Stomach (tissue), 9 donors: ENCODE results near the gene ARHGEF39. TPM values are rescaled to one million over a fixed set of nuclear protein-coding genes. Genes with fewer than 3 reads are reported as not detected.
A peak's percentile ranks its signal among the peaks of the same experiment; 100 is the strongest.
"Not testable (repeated sequence)": the region's sequence is repeated elsewhere in the genome, so short reads cannot be mapped to it uniquely, and the experiment has no call there.

Experiments used
- DNase-seq, 2 donors: peaks; one replicate each; pipeline versions ENCODE4 v3.0.0 to v3.0.0-alpha.2; 2013 to 2019
- H3K27ac ChIP-seq, 5 donors: fragments of 200-600 bp in 4 of 5; sonication (generic) in 4 of 5; one replicate each; pipeline ENCODE4 v1.5.1; 2013 to 2019; ENCODE audit warnings: mild to moderate bottlenecking in 1 of 5, moderate library complexity in 1 of 5
- H3K27me3 ChIP-seq, 3 donors: fragments of 200-600 bp; sonication (generic); one replicate each; pipeline ENCODE4 v1.5.1; 2017 to 2019; ENCODE audit warnings: mixed run types in 1 of 3
- H3K36me3 ChIP-seq, 4 donors: fragments of 200-600 bp; sonication (generic); 1 replicate in 3 of 4; 2 replicates in 1 of 4; pipeline ENCODE4 v1.5.1; 2016 to 2019
- H3K4me1 ChIP-seq, 4 donors: fragments of 200-600 bp; sonication (generic); one replicate each; pipeline ENCODE4 v1.5.1; 2016 to 2019
- H3K4me3 ChIP-seq, 4 donors: fragments of 200-600 bp; sonication (generic) in 3 of 4; one replicate each; pipeline ENCODE4 v1.5.1; 2016 to 2019; ENCODE audit warnings: mild to moderate bottlenecking in 1 of 4
- H3K9me3 ChIP-seq, 4 donors: fragments of 200-600 bp; sonication (generic); one replicate each; pipeline ENCODE4 v1.5.1; 2016 to 2019
- CTCF ChIP-seq, 7 experiments: fragments of 450-650 bp in 4 of 7; fragments of 200-600 bp in 3 of 7; sonication (generic) in 3 of 7; IDR thresholded peaks; one replicate each; pipeline ENCODE4 v1.5.1; 2016 to 2019; ENCODE audit warnings: antibody characterized with exemption in 7 of 7, control low read depth in 2 of 7, mild to moderate bottlenecking in 1 of 7
- EP300 ChIP-seq: sonication (generic); formaldehyde crosslinking; IDR thresholded peaks from one replicate; pipeline ENCODE4 v1.6.1; 2017; ENCODE audit warnings: antibody characterized with exemption
- POLR2A ChIP-seq, 4 donors: fragments of 450-650 bp; IDR thresholded peaks; one replicate each; pipeline ENCODE4 v1.6.1; 2016; ENCODE audit warnings: antibody characterized with exemption in 4 of 4, control low read depth in 2 of 4, mild to moderate bottlenecking in 1 of 4, moderate library complexity in 1 of 4
- POLR2AphosphoS5 ChIP-seq, 3 donors: sonication (generic); formaldehyde crosslinking; IDR thresholded peaks; one replicate each; pipeline ENCODE4 v1.6.1; 2016; ENCODE audit warnings: antibody characterized with exemption in 3 of 3
- WGBS, 5 donors: extraction: QIAGEN DNeasy Blood & Tissue Kit in 3 of 5; methylation state at CpG; one replicate each; pipeline versions ENCODE4 v1.1.5 to v1.1.7; 2013 to 2018; 5-methylcytosine and 5-hydroxymethylcytosine counted together
- intact Hi-C: fragments of 100-400 bp; cut with DNase I; formaldehyde crosslinking; loops from one replicate; pipeline ENCODE4 v1.15.1; 2023; ENCODE audit warnings: low total_unique reads
- polyA plus RNA-seq, 3 donors: library from polyadenylated mRNA; stranded (reverse); fragments of 200-250 nt; gene quantifications; one replicate each; pipeline ENCODE4 v1.2.3, GENCODE V29; 2013
- total RNA-seq, 5 donors: library from RNA; depleted of rRNA; stranded (reverse); fragments of >200 nt; gene quantifications; one replicate each; pipeline versions ENCODE4 v1.1.0 to v1.2.3, GENCODE V29; 2014 to 2016
- donor health status: healthy with polysubstance abuse.
- donor health status: Bipolar disorder and iron deficiency.
- donor health status: healthy.

Gene ARHGEF39
- total and polyA plus RNA-seq, 8 donors = 1.8 to 58.3 (median 3.8) TPM

GRCh38 chr9:35649431-35650340 lies 15.3 kb downstream of the ARHGEF39 start:
- intact Hi-C loops = no loop called here
- Histone ChIP-seq H3K9me3 (no peaks in the 10 kb centered on the region), H3K4me1 (peaks cover 18 to 64% (median 26%) of the 10 kb centered on the region in 4 donors), H3K27me3 (no peaks in the 10 kb centered on the region), H3K27ac (peak overlapping the region; percentile 30 to 63 (median 45)), H3K4me3 (peak overlapping the region; percentile 20 to 39 (median 27)), H3K36me3 (no peaks in the 10 kb centered on the region)
- DNase-seq = peak in 1 of 2 donors; percentile 41
- WGBS, 5 donors = 65 to 77% (median 73%) methylated on average over 15 to 26 of the region's 26 CpGs
- no peak for TF ChIP-seq POLR2A (IDR thresholded peaks at IDR 0.05)
- TF ChIP-seq POLR2AphosphoS5 (IDR thresholded peaks at IDR 0.05) = no peak
- TF ChIP-seq EP300 = no peak
- TF ChIP-seq CTCF (IDR thresholded peaks at IDR 0.05) = no peak

GRCh38 chr9:35646533-35647265 lies 18.3 kb downstream of the ARHGEF39 start:
- peak; percentile 96 to 98 for DNase-seq
- intact Hi-C loops = no loop called here
- peaks cover 9 to 55% (median 20%) of the 10 kb centered on the region in 4 donors for H3K4me1 ChIP-seq
- H3K27ac ChIP-seq = peak overlapping the region; percentile 80 to 90 (median 88)
- H3K4me3 ChIP-seq = peak overlapping the region; percentile 48 to 55 (median 54)
- H3K36me3 ChIP-seq = no peaks in the 10 kb centered on the region
- WGBS, 5 donors = 0 to 2% (median 1%) methylated on average over 28 to 58 of the region's 58 CpGs
- H3K9me3 ChIP-seq = no peaks in the 10 kb centered on the region
- TF ChIP-seq CTCF (IDR thresholded peaks at IDR 0.05) (peak in 6 of 7 experiments; percentile 42 to 97 (median 96)), EP300 (peak; percentile 18), POLR2A (IDR thresholded peaks at IDR 0.05) (peak in 1 of 4 donors; percentile 17), POLR2AphosphoS5 (IDR thresholded peaks at IDR 0.05) (peak; percentile 84 to 96 (median 95))
- no peaks in the 10 kb centered on the region for H3K27me3 ChIP-seq

GRCh38 chr9:35646153-35646532 lies 18.9 kb downstream of the ARHGEF39 start:
- intact Hi-C loops = no loop called here
- Histone ChIP-seq H3K27me3 (no peaks in the 10 kb centered on the region), H3K9me3 (no peaks in the 10 kb centered on the region), H3K4me1 (peaks cover 9 to 50% (median 18%) of the 10 kb centered on the region in 4 donors), H3K36me3 (no peaks in the 10 kb centered on the region), H3K27ac (peak overlapping the region; percentile 80 to 90 (median 88)), H3K4me3 (peak overlapping the region; percentile 48 to 55 (median 54))
- DNase-seq = peak; percentile 45 to 86
- TF ChIP-seq POLR2A (IDR thresholded peaks at IDR 0.05) = no peak
- TF ChIP-seq EP300 = no peak
- TF ChIP-seq POLR2AphosphoS5 (IDR thresholded peaks at IDR 0.05) = no peak
- TF ChIP-seq CTCF (IDR thresholded peaks at IDR 0.05) = no peak
- 1 to 5% (median 2%) methylated on average over 11 of the region's 11 CpGs for WGBS, 5 donors

- Histone ChIP-seq H3K4me1 (peaks cover 9 to 46% (median 18%) of the 10 kb centered on the region in 4 donors), H3K4me3 (peak overlapping the region; percentile 48 to 55 (median 54)), H3K27ac (peak overlapping the region; percentile 80 to 90 (median 88))
- 27 to 44% (median 31%) methylated on average over 10 of the region's 10 CpGs for WGBS, 5 donors
- H3K36me3 ChIP-seq, H3K27me3 ChIP-seq, H3K9me3 ChIP-seq, intact Hi-C loops: not testable (repeated sequence)
- DNase-seq = peak in 1 of 2 donors; percentile 19
Observed at GRCh38 chr9:35645736-35646135, 19.3 kb downstream of the ARHGEF39 start.
